Keratinocyte (primary cell): Measurements from ENCODE around the gene IL31RA.

Experiments
- EZH2 ChIP-seq: IDR thresholded peaks from one replicate; pipeline ENCODE4 v1.6.1; 2012; ENCODE audit warnings: inconsistent platforms, mild to moderate bottlenecking, low read length, moderate library complexity
- TF ChIP-seq, protein P1 (sequence below), 3 experiments: IDR thresholded peaks in 1 of 3; conservative IDR thresholded peaks in 1 of 3; optimal IDR thresholded peaks in 1 of 3; 2 replicates in 2 of 3; 3 replicates in 1 of 3; pipeline versions ENCODE3 to v1.5.1; 2011; ENCODE audit warnings: low read length in 3 of 3, mild to moderate bottlenecking in 3 of 3, moderate library complexity in 2 of 3, control low read depth in 1 of 3, inconsistent platforms in 1 of 3; ENCODE audit not compliant: insufficient read depth in 2 of 3; ENCODE audit errors: extremely low read depth in 1 of 3

DNA sequence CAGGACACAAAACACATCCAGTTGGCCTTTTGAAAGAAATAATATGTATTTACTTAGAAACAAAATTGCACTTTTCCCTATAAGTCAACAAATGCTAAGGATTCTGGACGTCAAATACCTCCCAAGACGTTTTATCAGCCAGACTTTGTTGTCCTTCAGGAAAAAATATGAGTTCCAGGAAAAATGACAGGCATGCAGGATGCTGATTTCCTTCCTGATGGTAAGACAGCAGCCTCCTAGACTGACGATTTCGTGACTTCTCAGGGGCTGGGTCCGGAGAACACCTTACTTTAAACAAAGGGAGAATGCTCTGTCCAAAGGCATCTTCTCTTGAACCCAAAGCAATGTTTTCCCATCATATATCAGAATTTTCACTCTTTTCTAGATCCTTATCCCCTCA is 74.6 kb downstream of the IL31RA start:
- TF ChIP-seq, protein P1, sequence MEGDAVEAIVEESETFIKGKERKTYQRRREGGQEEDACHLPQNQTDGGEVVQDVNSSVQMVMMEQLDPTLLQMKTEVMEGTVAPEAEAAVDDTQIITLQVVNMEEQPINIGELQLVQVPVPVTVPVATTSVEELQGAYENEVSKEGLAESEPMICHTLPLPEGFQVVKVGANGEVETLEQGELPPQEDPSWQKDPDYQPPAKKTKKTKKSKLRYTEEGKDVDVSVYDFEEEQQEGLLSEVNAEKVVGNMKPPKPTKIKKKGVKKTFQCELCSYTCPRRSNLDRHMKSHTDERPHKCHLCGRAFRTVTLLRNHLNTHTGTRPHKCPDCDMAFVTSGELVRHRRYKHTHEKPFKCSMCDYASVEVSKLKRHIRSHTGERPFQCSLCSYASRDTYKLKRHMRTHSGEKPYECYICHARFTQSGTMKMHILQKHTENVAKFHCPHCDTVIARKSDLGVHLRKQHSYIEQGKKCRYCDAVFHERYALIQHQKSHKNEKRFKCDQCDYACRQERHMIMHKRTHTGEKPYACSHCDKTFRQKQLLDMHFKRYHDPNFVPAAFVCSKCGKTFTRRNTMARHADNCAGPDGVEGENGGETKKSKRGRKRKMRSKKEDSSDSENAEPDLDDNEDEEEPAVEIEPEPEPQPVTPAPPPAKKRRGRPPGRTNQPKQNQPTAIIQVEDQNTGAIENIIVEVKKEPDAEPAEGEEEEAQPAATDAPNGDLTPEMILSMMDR (optimal IDR thresholded peaks at IDR 0.05 in 1 of 3, IDR thresholded peaks at IDR 0.05 in 1 of 3, conservative IDR thresholded peaks at IDR 0.05 in 1 of 3; ENCODE audit: extremely low read depth in 1 of 3, insufficient read depth in 2 of 3, low read length in 3 of 3), result no peak
- TF ChIP-seq EZH2, result no peak
